Osteocyte (in vitro differentiated cells): ENCODE measurements around the gene TLE7. TPM values are rescaled to one million over a fixed set of nuclear protein-coding genes. Genes with fewer than 3 reads are reported as not detected.

ENCODE experiments used
- DNase-seq: peaks from one replicate; pipeline ENCODE4 v3.0.0; 2021; ENCODE audit warnings: mixed read lengths; ENCODE audit not compliant: unreplicated experiment; ENCODE audit errors: extremely low spot score
- H3K27ac Mint-ChIP-seq: one replicate; pipeline ENCODE4 v1.8.0; 2021; ENCODE audit warnings: mild to moderate bottlenecking, mixed read lengths; ENCODE audit not compliant: unreplicated experiment
- H3K27me3 Mint-ChIP-seq: one replicate; pipeline ENCODE4 v1.8.0; 2021; ENCODE audit warnings: mixed read lengths; ENCODE audit not compliant: unreplicated experiment
- H3K36me3 Mint-ChIP-seq: one replicate; pipeline ENCODE4 v1.8.0; 2021; ENCODE audit warnings: mixed read lengths; ENCODE audit not compliant: unreplicated experiment
- H3K4me1 Mint-ChIP-seq: one replicate; pipeline ENCODE4 v1.8.0; 2021; ENCODE audit warnings: mixed read lengths; ENCODE audit not compliant: unreplicated experiment
- H3K4me3 Mint-ChIP-seq: one replicate; pipeline ENCODE4 v1.8.0; 2021; ENCODE audit warnings: mild to moderate bottlenecking, moderate library complexity, mixed read lengths; ENCODE audit not compliant: unreplicated experiment
- H3K9me3 Mint-ChIP-seq: one replicate; pipeline ENCODE4 v1.8.0; 2021; ENCODE audit warnings: mixed read lengths; ENCODE audit not compliant: unreplicated experiment
- CTCF ChIP-seq: fragments of 200-600 bp; sonication (generic); IDR thresholded peaks from 2 replicates; pipeline ENCODE4 v1.5.0; 2021; ENCODE audit warnings: antibody characterized with exemption, mild to moderate bottlenecking, moderate library complexity
- total RNA-seq: library from RNA; stranded (reverse); gene quantifications from 2 replicates; pipeline ENCODE4 v1.2.1, GENCODE V29; 2021

The TLE7 gene
- total RNA-seq, 1 donor from 2014 or later: not detected

DNA sequence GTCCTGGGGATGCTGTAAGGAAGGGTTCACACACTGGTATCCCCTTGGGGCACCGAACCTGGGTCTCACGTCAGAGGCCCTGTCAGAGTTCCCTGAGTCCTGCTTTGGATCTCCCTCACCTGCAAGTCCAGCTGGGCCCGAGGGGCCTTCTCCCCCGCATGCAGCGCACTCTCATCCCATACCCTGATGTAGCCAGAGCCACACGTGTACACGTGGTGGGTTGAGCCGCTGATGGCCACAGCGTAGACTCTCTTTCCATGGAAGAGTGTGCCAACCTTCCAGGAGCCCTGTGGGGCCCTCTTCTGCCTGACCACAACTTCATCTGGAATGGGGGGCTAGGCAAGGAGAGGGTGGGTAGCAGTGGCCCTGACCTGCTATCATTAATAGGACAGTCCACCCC lies 9.9 kb downstream of the TLE7 start:
- Mint-ChIP-seq H3K4me1 (no peaks in the 10 kb centered on the region), H3K27me3 (peaks cover 5% of the 10 kb centered on the region), H3K36me3 (no peaks in the 10 kb centered on the region), H3K9me3 (peaks cover 7% of the 10 kb centered on the region), H3K27ac (no peak overlapping the region), H3K4me3 (no peak overlapping the region)
- DNase-seq: no peak
- TF ChIP-seq CTCF: no peak

DNA sequence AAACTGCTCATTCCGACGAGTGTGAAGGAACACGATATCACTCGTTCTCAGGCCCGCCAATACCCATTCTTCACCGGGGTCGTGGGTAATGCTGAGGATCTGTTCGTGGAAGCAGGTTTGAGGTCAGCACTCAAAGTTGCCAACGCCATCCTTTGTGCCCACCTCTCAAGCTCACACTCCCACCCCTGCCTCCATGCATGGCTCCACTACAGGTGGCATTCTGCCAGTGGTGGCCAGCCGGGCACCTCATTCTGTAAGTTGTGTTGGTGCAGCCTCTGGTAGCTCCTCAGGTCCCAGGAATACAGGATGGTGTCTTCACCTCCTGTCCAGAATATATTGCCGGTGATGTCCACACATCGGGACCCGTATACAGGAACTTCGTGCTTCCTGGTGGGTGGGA lies 10.7 kb downstream of the TLE7 start:
- H3K27ac Mint-ChIP-seq: no peak overlapping the region
- H3K27me3 Mint-ChIP-seq: peaks cover 9% of the 10 kb centered on the region
- H3K36me3 Mint-ChIP-seq: no peaks in the 10 kb centered on the region

DNA sequence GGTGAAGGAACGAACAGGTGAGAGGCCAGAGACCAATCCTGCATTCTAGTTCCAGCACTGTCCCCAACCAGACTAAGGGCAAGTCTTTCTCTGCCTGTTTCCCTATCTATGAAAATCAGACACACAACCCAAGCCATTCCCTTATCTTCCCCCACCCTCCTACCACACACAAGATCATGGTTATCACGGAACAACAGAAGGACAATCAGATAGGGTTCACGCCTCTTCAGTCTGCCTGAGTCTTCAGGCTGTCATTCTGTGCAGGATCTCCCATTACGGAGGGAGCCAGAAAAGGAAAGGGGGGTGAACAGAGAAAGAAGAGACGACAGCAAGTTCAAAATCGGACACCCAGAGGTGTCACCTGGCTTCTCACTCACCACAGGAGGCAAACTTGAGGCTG lies 11.1 kb downstream of the TLE7 start:
- peaks cover 3% of the 10 kb centered on the region for H3K4me1 Mint-ChIP-seq
- no peak overlapping the region for H3K4me3 Mint-ChIP-seq
- peaks cover 7% of the 10 kb centered on the region for H3K9me3 Mint-ChIP-seq
- DNase-seq: no peak
- no peaks in the 10 kb centered on the region for H3K36me3 Mint-ChIP-seq
- TF ChIP-seq CTCF: no peak
- H3K27ac Mint-ChIP-seq: no peak overlapping the region
- peaks cover 9% of the 10 kb centered on the region for H3K27me3 Mint-ChIP-seq

More for the DNA sequence above, 10.7 kb downstream of the TLE7 start:
- DNase-seq: no peak
- H3K4me1 Mint-ChIP-seq: peaks cover 3% of the 10 kb centered on the region
- TF ChIP-seq CTCF: no peak
- H3K4me3 Mint-ChIP-seq: no peak overlapping the region
- H3K9me3 Mint-ChIP-seq: peaks cover 7% of the 10 kb centered on the region

DNA sequence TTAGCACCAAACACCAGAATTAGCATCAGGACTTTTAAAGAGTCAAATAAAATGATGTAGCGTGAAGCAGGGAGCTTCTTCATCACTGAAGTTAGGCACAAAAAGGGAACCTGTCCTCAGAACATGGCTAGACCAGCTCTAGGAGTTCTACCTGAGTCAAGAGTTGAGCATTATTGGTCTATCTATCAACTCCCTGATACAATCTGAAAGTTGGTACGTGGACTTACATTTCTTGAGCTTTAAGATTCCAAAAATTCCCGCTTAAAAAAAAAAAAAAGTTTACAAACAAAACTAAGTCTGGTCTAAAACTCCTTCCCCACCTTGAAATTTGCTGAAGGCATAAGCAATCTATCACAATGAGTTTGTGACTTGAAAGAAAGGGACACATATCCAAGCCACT lies 12.3 kb downstream of the TLE7 start:
- Mint-ChIP-seq H3K27me3 (peaks cover 17% of the 10 kb centered on the region), H3K27ac (no peak overlapping the region)

GRCh38 chr16:71428883-71429282 lies 13.0 kb downstream of the TLE7 start:
- H3K27me3 Mint-ChIP-seq: peaks cover 21% of the 10 kb centered on the region
- TF ChIP-seq CTCF: no peak
- no peak overlapping the region for H3K27ac Mint-ChIP-seq
- DNase-seq: no peak
- no peak overlapping the region for H3K4me3 Mint-ChIP-seq
- no peaks in the 10 kb centered on the region for H3K36me3 Mint-ChIP-seq
- peaks cover 7% of the 10 kb centered on the region for H3K9me3 Mint-ChIP-seq
- peaks cover 3% of the 10 kb centered on the region for H3K4me1 Mint-ChIP-seq

More for the DNA sequence above, 12.3 kb downstream of the TLE7 start:
- Mint-ChIP-seq H3K9me3 (peaks cover 7% of the 10 kb centered on the region), H3K36me3 (no peaks in the 10 kb centered on the region), H3K4me3 (no peak overlapping the region), H3K4me1 (peaks cover 3% of the 10 kb centered on the region)
- TF ChIP-seq CTCF: no peak
- DNase-seq: no peak
